Breast epithelium (tissue), 4 donors: Measurements from ENCODE around the gene CAMSAP2. TPM values are rescaled to one million over a fixed set of nuclear protein-coding genes. Genes with fewer than 3 reads are reported as not detected.

Experiments
- DNase-seq, 2 donors: peaks; one replicate each; pipeline ENCODE4 v3.0.0-alpha.2; 2019; ENCODE audit warnings: low spot score in 2 of 2
- H3K27ac ChIP-seq, 2 donors: fragments of 200-600 bp; sonication (generic) in 1 of 2; one replicate each; pipeline ENCODE4 v1.5.1; 2016 to 2019; ENCODE audit warnings: mild to moderate bottlenecking in 1 of 2
- H3K27me3 ChIP-seq, 2 donors: fragments of 200-600 bp; sonication (generic) in 1 of 2; one replicate each; pipeline versions ENCODE4 v1.5.1 to v1.6.0; 2017 to 2019; ENCODE audit warnings: control low read depth in 1 of 2, mild to moderate bottlenecking in 1 of 2
- H3K36me3 ChIP-seq: fragments of 200-600 bp; one replicate; pipeline ENCODE4 v1.5.1; 2019
- H3K4me1 ChIP-seq, 2 donors: fragments of 200-600 bp; sonication (generic); one replicate each; pipeline ENCODE4 v1.5.1; 2016 to 2019; ENCODE audit warnings: control low read depth in 1 of 2
- H3K4me3 ChIP-seq, 3 donors: fragments of 200-600 bp; sonication (generic); 1 replicate in 2 of 3; 2 replicates in 1 of 3; pipeline ENCODE4 v1.5.1; 2016 to 2019; ENCODE audit warnings: mild to moderate bottlenecking in 3 of 3, moderate library complexity in 2 of 3
- H3K9me3 ChIP-seq, 2 donors: fragments of 200-600 bp; sonication (generic) in 1 of 2; one replicate each; pipeline ENCODE4 v1.5.1; 2016 to 2019; ENCODE audit warnings: control low read depth in 1 of 2
- POLR2A ChIP-seq: fragments of 450-650 bp; IDR thresholded peaks from one replicate; pipeline ENCODE4 v1.6.1; 2016; ENCODE audit warnings: antibody characterized with exemption, mild to moderate bottlenecking, moderate library complexity
- POLR2AphosphoS5 ChIP-seq, 3 donors: sonication (generic); formaldehyde crosslinking; IDR thresholded peaks; one replicate each; pipeline ENCODE4 v1.6.1; 2017; ENCODE audit warnings: antibody characterized with exemption in 3 of 3
- intact Hi-C: fragments of 100-400 bp; cut with DNase I; formaldehyde crosslinking; loops from one replicate; pipeline ENCODE4 v1.15.1; 2023; ENCODE audit warnings: low total_unique reads
- total RNA-seq, 3 donors: library from RNA; depleted of rRNA; stranded (reverse); fragments of >200 nt; gene quantifications; one replicate each; pipeline ENCODE4 v1.1.0, GENCODE V29; 2016
- TF ChIP-seq, protein P1 (sequence below), 3 donors: fragments of 450-650 bp; IDR thresholded peaks; one replicate each; pipeline ENCODE4 v1.5.1; 2016 to 2017; ENCODE audit warnings: antibody characterized with exemption in 3 of 3, mild to moderate bottlenecking in 3 of 3, moderate library complexity in 3 of 3

The CAMSAP2 gene
- total RNA-seq, 3 donors from 2014 or later: 36.4 to 42.4 (median 38.6) TPM

- Histone ChIP-seq H3K4me3 (no peak overlapping the region), H3K4me1 (no peaks in the 10 kb centered on the region), H3K36me3 (no peaks in the 10 kb centered on the region), H3K27me3 (no peaks in the 10 kb centered on the region), H3K9me3 (no peaks in the 10 kb centered on the region), H3K27ac (no peak overlapping the region)
- DNase-seq: no peak
- TF ChIP-seq POLR2A (no peak), POLR2AphosphoS5 (IDR thresholded peaks at IDR 0.05) (no peak)
- TF ChIP-seq, protein P1, sequence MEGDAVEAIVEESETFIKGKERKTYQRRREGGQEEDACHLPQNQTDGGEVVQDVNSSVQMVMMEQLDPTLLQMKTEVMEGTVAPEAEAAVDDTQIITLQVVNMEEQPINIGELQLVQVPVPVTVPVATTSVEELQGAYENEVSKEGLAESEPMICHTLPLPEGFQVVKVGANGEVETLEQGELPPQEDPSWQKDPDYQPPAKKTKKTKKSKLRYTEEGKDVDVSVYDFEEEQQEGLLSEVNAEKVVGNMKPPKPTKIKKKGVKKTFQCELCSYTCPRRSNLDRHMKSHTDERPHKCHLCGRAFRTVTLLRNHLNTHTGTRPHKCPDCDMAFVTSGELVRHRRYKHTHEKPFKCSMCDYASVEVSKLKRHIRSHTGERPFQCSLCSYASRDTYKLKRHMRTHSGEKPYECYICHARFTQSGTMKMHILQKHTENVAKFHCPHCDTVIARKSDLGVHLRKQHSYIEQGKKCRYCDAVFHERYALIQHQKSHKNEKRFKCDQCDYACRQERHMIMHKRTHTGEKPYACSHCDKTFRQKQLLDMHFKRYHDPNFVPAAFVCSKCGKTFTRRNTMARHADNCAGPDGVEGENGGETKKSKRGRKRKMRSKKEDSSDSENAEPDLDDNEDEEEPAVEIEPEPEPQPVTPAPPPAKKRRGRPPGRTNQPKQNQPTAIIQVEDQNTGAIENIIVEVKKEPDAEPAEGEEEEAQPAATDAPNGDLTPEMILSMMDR (IDR thresholded peaks at IDR 0.05): no peak
- intact Hi-C loops: no loop called here
Measured at GRCh38 chr1:200704986-200705500, 33.6 kb upstream of the CAMSAP2 start.

DNA sequence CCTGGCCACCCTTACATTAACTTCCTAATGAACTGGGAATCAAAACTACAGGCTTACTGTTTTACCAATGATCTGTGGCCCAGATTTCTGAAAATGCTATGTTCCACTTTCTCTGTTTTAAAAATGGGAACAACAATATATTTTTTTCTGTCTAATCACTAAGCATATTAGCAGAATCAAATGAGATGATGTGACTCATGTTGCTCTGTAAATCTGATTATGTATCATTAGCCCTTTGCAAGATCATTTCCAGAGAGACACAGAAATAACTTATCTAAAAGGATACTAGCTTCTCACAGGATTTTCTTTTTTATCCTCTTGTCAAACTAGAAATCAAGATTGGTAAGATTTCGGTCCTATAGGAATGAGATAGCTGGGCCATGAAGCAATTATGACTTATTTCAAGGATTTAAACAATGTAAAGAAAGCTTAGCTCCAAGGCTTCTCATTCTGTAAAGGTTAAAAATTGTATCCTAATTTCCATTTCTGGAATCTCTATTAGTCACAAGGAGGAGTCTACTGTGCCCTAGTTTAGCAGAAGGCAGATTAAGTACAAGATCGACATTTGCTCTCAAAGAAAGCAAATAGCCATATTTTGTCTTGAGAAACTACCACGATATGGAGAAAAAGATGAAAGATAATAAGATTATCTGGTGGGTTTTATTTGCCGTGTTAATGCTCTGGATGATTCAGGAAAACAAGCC lies 32.4 kb upstream of the CAMSAP2 start:
- no peaks in the 10 kb centered on the region for H3K9me3 ChIP-seq

DNA sequence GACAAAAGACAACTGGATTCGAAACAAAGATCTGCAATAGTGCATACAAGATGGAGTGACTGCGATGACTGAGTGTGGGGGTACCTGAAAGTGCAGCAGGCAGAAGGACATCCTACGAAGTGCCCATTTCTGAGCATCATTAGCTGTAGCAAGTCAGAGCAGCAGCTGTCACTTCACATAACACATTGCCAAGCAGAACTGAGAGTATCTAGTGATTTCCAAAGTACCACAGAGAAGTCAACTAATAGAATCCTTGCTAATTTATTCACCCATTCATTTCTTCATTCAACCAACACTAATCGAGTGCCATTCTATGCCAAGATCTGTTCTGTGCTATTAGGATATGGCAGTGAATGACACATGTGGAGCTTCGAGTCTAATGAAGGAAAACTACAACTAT lies 31.6 kb upstream of the CAMSAP2 start:
- TF ChIP-seq POLR2A (no peak), POLR2AphosphoS5 (IDR thresholded peaks at IDR 0.05) (no peak)
- TF ChIP-seq, protein P1 (IDR thresholded peaks at IDR 0.05): no peak
- Histone ChIP-seq H3K9me3 (no peaks in the 10 kb centered on the region), H3K36me3 (no peaks in the 10 kb centered on the region), H3K27me3 (no peaks in the 10 kb centered on the region), H3K4me3 (no peak overlapping the region), H3K4me1 (no peaks in the 10 kb centered on the region), H3K27ac (no peak overlapping the region)
- DNase-seq: no peak
- intact Hi-C loops: no loop called here

More for the DNA sequence above, 32.4 kb upstream of the CAMSAP2 start:
- intact Hi-C loops: no loop called here
- H3K27ac ChIP-seq: no peak overlapping the region
- H3K27me3 ChIP-seq: no peaks in the 10 kb centered on the region
- TF ChIP-seq POLR2AphosphoS5 (IDR thresholded peaks at IDR 0.05) (no peak), POLR2A (no peak)
- TF ChIP-seq, protein P1 (IDR thresholded peaks at IDR 0.05): no peak
- H3K4me3 ChIP-seq: no peak overlapping the region
- H3K36me3 ChIP-seq: no peaks in the 10 kb centered on the region
- no peaks in the 10 kb centered on the region for H3K4me1 ChIP-seq
- no peak for DNase-seq

GRCh38 chr1:200708161-200708560 lies 30.5 kb upstream of the CAMSAP2 start:
- no peak overlapping the region for H3K27ac ChIP-seq
- H3K27me3 ChIP-seq: no peaks in the 10 kb centered on the region
- TF ChIP-seq POLR2AphosphoS5 (IDR thresholded peaks at IDR 0.05) (no peak), POLR2A (no peak)
- TF ChIP-seq, protein P1 (IDR thresholded peaks at IDR 0.05): no peak
- DNase-seq: no peak
- no peaks in the 10 kb centered on the region for H3K9me3 ChIP-seq
- intact Hi-C loops: no loop called here
- H3K4me3 ChIP-seq: no peak overlapping the region
- H3K4me1 ChIP-seq: no peaks in the 10 kb centered on the region
- H3K36me3 ChIP-seq: no peaks in the 10 kb centered on the region

DNA sequence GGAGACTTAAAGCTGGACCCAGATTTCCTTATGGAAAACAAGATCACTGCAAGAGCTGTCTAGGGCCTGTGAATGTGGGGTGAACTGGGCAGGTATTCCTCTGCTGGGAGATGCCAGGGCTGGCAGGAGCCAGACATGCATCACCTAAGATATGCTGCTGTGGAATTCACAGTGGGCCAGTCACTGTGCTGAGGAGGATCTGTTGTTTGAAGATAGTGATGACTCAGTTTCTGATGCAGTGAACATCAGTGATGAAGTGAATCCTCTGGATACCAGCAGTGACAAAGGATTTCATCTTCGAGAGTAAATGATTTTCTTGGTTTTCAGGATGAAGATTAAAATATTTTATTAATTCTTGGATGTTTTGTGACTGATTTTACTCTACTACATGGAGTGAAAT lies 29.9 kb upstream of the CAMSAP2 start:
- Histone ChIP-seq H3K4me1 (no peaks in the 10 kb centered on the region), H3K36me3 (no peaks in the 10 kb centered on the region), H3K4me3 (no peak overlapping the region), H3K27ac (no peak overlapping the region), H3K9me3 (no peaks in the 10 kb centered on the region), H3K27me3 (no peaks in the 10 kb centered on the region)
- intact Hi-C loops: no loop called here
- TF ChIP-seq POLR2A: no peak
- TF ChIP-seq, protein P1 (IDR thresholded peaks at IDR 0.05): no peak
- TF ChIP-seq POLR2AphosphoS5 (IDR thresholded peaks at IDR 0.05): no peak
- DNase-seq: no peak
